NCI-H2171 (cell line): Measurements from ENCODE around the gene DUSP9.

Experiments
- DNase-seq: peaks from one replicate; lab custom pipeline; 2025; lab: John Stamatoyannopoulos, UW

DUSP9 gene

GRCh38 chrX:153635788-153636668 lies 11.0 kb upstream of the DUSP9 start:
- DNase-seq, result no peak

- DNase-seq, result no peak
These were observed 10.3 kb upstream of the DUSP9 start for GRCh38 chrX:153636716-153637115.

- no peak for DNase-seq
These were observed 9.6 kb upstream of the DUSP9 start for GRCh38 chrX:153637121-153638040.

- no peak for DNase-seq
These were observed 9.0 kb upstream of the DUSP9 start for GRCh38 chrX:153638041-153638371.

GRCh38 chrX:153638436-153639176 lies 8.4 kb upstream of the DUSP9 start:
- DNase-seq, result no peak

- DNase-seq, result no peak
These were observed 7.6 kb upstream of the DUSP9 start for GRCh38 chrX:153639177-153640044.

GRCh38 chrX:153640045-153640686 lies 6.8 kb upstream of the DUSP9 start:
- no peak for DNase-seq

GRCh38 chrX:153640736-153641575 lies 6.0 kb upstream of the DUSP9 start:
- DNase-seq, result no peak

GRCh38 chrX:153641627-153642026 lies 5.4 kb upstream of the DUSP9 start:
- DNase-seq, result no peak

- DNase-seq, result no peak
These were observed 4.8 kb upstream of the DUSP9 start for GRCh38 chrX:153642051-153642654.

GRCh38 chrX:153642655-153643430 lies 4.2 kb upstream of the DUSP9 start:
- DNase-seq, result no peak

GRCh38 chrX:153643431-153644351 lies 3.3 kb upstream of the DUSP9 start:
- no peak for DNase-seq

- no peak for DNase-seq
These were observed 2.5 kb upstream of the DUSP9 start for GRCh38 chrX:153644356-153645125.

- no peak for DNase-seq
These were observed 1.9 kb upstream of the DUSP9 start for GRCh38 chrX:153645151-153645550.

- DNase-seq, result no peak
These were observed 998 bp upstream of the DUSP9 start for GRCh38 chrX:153645921-153646488.
